ENCODE results near the gene LZTS2.

Gene LZTS2

DNA sequence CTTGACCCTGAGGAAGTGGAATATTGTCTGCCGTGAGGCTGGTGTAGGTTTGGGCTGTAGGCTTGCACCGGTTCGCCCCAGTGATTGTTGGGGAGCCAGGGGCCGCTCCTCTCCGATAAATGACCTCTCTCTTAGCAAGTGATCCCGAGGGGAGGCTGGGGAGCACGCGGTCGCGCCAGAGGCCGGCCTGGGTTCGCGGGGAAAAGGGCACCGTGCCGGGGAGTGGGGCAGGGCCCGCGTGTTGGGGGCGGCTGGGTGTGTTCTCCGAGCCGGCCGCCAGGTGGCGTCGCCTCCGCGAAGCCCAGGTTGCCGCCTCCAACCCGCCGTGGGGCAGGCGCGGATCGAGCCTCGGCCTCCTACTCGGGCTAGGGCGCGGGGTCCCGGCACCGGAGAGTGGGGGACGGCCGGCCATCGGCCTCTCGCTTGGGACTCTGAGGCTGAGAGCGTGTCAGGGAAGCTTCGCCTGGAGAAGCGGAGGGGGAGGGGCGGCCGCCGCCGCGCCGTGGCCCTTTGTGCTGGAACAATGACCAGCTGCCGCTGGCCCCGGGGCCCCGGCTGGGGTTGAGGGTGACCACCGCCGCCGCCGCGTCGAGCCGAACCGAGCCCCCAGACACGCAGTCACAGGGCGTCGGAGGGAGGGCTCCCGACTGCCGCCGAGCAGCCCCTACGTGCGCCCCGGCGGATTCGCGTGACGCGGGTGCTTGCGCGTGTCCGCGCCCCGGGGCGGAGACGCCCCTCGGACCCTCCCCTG is 442 bp upstream of the LZTS2 start:
- peak; percentile 85 for DNase-seq

GRCh38 chr10:101000127-101000914 is 713 bp downstream of the LZTS2 start:
- DNase-seq = no peak

DNA sequence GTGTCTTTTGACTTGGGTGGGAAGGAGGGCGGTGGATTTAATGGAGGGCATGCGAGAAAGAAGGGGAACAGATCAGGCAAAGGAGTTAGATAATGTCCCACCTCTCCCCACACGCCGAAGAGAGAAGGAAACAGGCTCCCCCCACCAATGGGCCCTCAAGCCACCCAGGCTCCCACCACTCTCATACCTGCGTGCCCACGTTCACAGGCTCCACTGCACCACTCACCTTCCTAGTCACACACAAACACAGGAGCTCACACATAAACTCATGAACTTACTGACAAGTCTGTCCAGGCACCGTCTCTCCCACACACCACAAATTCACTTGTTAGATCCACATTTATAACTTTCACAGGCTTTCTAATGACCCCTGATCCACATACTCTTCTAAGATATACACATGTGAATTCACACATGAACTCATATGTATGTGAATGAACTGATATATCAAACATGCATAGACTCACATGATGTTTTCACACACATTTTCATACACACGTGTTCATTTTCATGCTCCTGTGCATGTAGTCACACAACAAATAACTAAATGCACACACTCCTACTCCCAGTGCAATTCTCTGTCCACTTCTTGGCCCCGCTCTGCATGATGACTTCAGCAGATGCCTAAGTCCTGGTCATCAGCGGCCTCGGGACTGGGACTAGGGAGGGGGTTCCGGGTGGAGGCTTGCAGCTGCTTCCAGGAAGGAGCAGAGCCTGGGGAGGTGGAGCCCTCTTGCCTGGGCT is 1.5 kb downstream of the LZTS2 start:
- DNase-seq = no peak

DNA sequence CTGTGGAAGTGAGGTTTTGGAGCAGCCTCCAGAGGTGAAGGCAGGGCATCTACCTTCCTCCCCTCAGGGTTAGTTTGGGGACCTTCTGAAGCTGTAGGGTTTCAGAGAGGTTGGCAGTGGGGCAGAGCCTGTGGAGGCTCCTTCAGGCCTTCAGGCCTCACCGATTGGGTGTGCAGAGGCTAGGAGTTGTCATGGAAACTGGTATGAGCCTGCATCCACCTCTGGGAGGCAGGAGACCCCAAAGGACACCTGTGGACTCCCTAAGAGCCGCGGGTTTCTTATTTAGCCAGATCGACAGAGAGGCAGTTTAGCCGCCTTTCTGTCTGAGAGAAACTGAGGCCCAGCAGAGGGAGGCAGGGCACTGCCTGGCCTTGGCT is 2.0 kb downstream of the LZTS2 start:
- DNase-seq = no peak

GRCh38 chr10:101002456-101002855 is 2.8 kb downstream of the LZTS2 start:
- no peak for DNase-seq

DNA sequence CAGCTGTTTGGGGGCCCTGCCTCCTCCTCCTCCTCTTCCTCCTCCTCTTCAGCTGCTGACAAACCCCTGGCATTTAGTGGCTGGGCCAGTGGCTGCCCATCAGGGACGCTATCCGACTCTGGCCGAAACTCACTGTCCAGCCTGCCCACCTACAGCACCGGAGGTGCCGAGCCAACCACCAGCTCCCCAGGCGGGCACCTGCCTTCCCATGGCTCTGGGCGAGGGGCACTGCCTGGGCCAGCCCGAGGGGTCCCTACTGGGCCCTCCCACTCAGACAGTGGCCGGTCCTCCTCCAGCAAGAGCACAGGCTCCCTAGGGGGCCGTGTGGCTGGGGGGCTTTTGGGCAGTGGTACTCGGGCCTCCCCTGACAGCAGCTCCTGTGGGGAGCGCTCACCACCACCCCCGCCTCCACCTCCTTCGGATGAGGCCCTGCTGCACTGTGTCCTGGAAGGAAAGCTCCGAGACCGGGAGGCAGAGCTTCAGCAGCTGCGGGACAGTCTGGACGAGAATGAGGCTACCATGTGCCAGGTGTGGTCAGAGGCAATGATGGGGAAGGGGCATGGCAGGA is 4.1 kb downstream of the LZTS2 start:
- no peak for DNase-seq

GRCh38 chr10:101005361-101005760 is 5.8 kb downstream of the LZTS2 start:
- DNase-seq = no peak

GRCh38 chr10:101005869-101006567 is 6.4 kb downstream of the LZTS2 start:
- DNase-seq = no peak

GRCh38 chr10:101006593-101007098 is 7.0 kb downstream of the LZTS2 start:
- no peak for DNase-seq

- DNase-seq = no peak
These were observed 7.6 kb downstream of the LZTS2 start for GRCh38 chr10:101007099-101007711.

DNA sequence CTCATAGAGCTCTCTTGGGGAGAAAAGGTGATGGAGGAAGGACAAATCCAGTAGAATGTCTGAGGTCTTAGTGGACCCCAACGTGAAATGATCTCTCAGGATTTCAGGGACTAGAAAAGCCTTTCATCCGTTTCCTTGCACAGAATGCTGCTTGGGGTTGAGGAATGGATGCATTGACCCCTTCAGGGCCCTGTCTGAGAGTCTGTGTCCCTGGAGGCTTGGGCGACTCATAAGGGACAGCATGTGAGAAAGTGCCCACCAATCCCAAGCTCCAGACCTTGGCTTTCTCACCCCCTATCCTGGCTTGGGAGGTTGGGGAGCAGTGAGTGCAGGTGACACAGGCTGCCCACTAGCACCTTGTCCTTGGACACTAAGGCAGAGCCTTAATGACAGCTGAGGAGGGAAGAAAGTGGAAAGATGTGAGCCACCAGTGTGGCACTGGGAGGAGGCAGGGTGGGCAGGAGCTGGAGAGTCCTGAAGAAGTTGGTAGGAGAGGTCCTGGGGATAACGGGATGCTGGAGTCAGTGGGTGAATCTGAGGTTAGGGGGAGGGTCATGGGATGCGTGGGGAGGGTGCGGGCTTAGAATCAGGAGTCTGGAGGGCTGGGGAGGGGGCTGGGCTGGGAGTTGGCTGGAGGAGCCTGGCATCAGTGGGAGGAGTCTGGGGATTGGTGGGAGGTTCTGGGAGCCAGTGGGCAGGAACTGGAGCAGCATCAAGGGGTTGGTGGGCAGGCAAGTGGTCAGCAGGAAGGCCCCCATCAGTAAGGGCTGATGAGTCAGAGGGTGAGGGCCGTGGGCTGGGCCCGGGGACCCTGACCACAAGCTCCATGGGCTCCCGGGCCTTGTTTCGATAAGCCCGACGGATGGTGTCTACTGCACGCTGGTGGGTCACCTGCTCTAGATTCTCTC is 8.6 kb downstream of the LZTS2 start:
- no peak for DNase-seq

DNA sequence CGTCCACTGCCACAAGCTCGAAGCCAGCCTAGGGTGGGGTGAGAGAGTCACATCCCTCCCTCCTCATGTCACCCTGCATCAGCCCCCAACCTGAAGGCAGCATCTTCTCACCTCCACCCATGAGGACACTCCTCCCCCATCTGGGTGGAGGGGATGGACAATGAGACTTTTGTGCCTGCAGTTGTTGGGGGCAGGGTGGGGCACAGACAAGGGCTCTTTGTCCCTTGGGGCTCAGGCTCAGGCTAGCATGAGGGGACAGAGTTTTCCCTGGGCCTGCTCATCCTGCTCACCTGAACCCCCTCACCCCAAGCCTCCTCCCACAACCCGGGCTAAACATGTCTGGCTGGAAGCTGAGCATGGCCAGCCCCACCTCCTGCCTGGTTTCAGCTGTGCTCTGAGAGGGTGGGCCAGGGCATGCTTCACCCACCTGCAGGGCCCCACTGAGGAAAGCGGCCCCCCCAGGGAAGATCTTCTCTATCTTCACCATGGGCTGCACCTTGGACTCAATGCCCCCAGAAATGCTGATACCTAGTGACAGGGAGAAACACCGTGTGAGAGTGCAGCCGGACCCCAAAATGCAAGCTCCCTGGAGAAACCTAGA is 9.3 kb downstream of the LZTS2 start:
- no peak for DNase-seq

GRCh38 chr10:101010329-101010728 is 10.7 kb downstream of the LZTS2 start:
- DNase-seq = no peak

DNA sequence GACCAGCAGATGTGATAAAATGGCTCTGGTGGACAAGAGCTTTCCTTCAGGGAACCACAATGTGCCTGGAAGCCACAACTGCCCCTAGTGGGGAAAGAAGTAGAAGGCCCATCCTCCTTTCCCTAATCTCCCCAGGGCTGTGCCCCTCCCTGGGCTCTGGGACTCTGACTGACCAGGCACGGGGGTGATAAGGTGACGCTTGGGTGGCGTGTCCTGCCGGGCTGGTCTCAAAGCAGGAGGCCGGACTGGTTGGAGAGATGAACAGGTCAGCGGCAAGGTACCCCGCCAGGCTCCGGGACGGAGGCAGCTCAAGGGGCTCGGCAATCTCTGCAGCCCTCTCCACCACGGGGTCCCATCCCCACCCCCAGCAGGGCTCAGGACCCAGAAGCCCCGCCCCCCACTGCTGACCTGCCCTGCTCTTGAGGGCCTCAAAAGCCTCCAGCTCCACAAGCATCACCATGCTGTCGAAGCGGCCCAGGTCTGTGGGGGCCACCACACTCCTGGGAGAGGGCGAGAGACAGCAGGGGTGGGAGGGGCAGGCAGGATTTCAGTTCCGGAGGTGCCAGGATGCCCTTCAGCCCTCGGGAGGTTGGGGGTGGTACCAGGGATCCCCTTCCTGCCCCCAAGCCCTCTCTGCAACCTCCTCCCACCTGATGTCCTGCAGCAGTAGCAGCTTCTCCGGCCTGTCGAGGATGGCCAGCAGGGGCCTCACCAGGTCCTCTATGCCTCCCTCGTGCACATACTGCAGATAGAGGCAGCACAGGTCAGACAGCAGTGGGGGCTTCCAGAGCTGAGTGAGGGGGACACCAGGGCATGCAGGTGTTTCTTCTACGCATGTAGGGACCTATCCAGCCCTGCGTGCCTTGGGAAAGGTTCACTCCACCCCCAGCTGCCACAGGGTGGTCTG is 12.2 kb downstream of the LZTS2 start:
- no peak for DNase-seq

GRCh38 chr10:101012525-101013364 is 13.1 kb downstream of the LZTS2 start:
- peak; percentile 78 for DNase-seq

DNA sequence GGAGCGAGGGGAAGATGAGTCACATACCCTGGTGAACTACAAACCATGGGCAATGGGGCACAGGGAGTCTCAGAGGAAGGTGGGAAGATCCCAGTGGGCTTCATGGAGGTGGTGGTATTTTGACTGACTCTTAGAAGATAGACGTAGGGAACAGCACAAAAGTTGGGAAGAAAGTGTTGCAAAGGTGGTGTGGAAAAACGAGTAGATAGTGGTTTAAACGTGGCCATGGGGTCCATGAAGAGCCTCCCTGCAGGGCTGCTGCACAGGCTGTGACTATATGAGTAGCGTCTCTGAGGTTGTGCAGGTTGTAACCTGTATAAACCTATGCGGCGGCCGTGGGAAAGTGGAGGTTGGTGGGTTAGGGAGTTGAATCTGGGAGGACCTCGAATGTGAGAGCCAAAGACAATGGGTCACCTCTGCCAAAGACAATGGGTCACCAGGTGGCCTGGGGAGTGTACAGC is 13.8 kb downstream of the LZTS2 start:
- DNase-seq = no peak

GRCh38 chr10:101014230-101014884 is 14.7 kb downstream of the LZTS2 start:
- DNase-seq = peak; percentile 85
